Cardiac muscle cell (in vitro differentiated cells and primary cell): ENCODE results near the gene TRIO. TPM values are rescaled to one million over a fixed set of nuclear protein-coding genes. Genes with fewer than 3 reads are reported as not detected.
A peak's percentile ranks its signal among the peaks of the same experiment; 100 is the strongest.

Experiments used
- DNase-seq, 2 donors: peaks; one replicate each; pipeline versions ENCODE4 v3.0.0 to v3.0.0-alpha.2; 2010 to 2017; ENCODE audit warnings: low read depth in 1 of 2, low spot score in 1 of 2
- H3K27ac ChIP-seq: fragments of 200-600 bp; sonication (generic); 2 replicates; pipeline ENCODE4 v1.5.1; 2016
- H3K27me3 ChIP-seq: fragments of 200-600 bp; sonication (generic); 2 replicates; pipeline ENCODE4 v1.6.0; 2016; ENCODE audit warnings: control low read depth
- H3K36me3 ChIP-seq: fragments of 200-600 bp; sonication (generic); 2 replicates; pipeline ENCODE4 v1.5.1; 2016; ENCODE audit warnings: control low read depth
- H3K4me1 ChIP-seq: fragments of 200-600 bp; sonication (generic); 2 replicates; pipeline ENCODE4 v1.8.1; 2017; ENCODE audit warnings: low read depth, mild to moderate bottlenecking, mixed run types
- H3K4me3 ChIP-seq: fragments of 200-600 bp; sonication (generic); 2 replicates; pipeline ENCODE4 v1.5.1; 2016; ENCODE audit warnings: mild to moderate bottlenecking
- H3K9me3 ChIP-seq: fragments of 200-600 bp; sonication (generic); 2 replicates; pipeline ENCODE4 v1.5.1; 2017; ENCODE audit warnings: low read depth, mild to moderate bottlenecking, control low read depth
- CTCF ChIP-seq: IDR thresholded peaks from 2 replicates; pipeline ENCODE4 v1.5.1; 2012; ENCODE audit warnings: low read depth, mild to moderate bottlenecking, low read length
- polyA plus RNA-seq: library from polyadenylated mRNA; unstranded; fragments of >200 nt; fragmentation: Nextera tagmentation; extraction: Ambion mirVana; gene quantifications from 2 replicates; pipeline ENCODE4 v1.2.1, GENCODE V29; 2016
- total RNA-seq: library from RNA; depleted of rRNA; stranded (reverse); fragments of >200 nt; gene quantifications from 2 replicates; pipeline ENCODE4 v1.2.3, GENCODE V29; 2016

TRIO gene
- total and polyA plus RNA-seq, 2 experiments from 2014 or later: 15.5 to 104 TPM

DNA sequence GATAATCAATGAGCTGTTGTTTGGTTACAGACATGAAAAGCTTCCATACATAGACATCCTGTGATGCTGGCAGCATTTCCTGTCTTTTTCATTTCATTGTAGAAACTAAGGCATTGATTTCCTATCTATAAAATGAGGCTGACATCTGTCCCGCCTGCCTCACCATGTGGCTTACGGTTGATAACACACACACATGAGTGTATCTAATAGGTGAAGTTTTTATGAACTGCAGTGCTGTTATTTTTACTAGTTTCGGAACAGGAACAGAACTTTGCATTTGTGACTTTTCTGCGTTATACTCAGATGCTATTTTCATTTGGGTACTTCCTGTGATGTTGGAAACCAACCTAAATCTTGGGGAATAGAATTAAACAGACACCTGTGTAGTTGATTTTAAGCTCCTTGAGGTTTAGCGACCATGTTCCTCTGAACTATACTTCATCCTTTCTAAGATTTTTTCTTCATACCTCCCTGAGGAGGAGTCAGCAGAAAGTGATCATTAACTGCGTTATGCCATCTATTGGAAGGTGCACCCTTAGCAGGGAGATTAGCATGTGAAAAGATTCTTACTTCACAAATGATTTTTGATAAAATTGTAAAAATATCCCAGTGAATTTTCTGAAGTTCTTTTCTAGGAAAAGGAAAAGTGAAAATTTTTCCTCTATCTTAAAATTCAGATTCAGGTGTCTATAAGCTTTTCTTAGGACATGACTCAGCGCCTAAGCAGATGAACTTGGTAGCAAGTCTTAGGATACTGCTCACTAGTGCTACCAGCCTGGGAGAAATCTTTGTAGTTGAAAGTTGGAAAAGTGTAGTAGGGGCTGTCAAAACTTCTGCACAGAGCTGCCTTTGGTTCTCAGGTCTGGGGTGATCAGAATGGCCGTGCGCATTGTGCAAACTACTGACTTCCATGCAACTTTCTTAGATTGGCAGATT, 134.5 kb downstream of the TRIO start:
- no peak for DNase-seq
- Histone ChIP-seq H3K4me3 (no peak overlapping the region), H3K27me3 (no peaks in the 10 kb centered on the region), H3K9me3 (no peaks in the 10 kb centered on the region), H3K27ac (no peak overlapping the region), H3K36me3 (no peaks in the 10 kb centered on the region), H3K4me1 (peaks cover 7% of the 10 kb centered on the region)
- no peak for TF ChIP-seq CTCF

DNA sequence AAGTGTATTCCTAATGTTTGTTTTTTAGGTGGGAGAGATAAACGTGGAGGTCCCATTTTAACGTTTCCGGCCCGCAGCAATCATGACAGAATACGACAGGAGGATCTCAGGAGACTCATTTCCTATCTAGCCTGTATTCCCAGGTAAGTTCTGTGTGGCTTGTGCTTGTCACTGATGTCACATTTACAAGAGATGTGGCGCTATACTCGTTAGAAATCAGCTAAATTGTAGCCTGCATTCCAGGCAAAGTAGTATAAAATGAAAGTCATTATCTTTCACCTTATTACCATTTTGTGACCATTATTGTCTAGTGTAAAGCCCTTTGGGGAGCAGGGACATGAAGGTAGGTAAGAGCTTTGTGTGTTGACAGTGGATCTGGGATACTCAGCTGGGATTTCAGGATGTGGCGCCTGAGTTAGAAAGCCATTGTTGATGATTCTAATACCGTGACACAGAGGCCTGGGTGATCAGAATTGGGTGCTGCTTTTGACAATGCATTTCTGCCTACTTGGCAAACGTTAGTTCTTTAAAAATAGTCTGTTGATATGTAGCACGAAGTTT, 137.2 kb downstream of the TRIO start:
- no peak overlapping the region for H3K4me3 ChIP-seq
- no peak overlapping the region for H3K27ac ChIP-seq
- peaks cover 27% of the 10 kb centered on the region for H3K4me1 ChIP-seq
- no peaks in the 10 kb centered on the region for H3K9me3 ChIP-seq
- no peaks in the 10 kb centered on the region for H3K27me3 ChIP-seq
- DNase-seq: no peak
- H3K36me3 ChIP-seq: no peaks in the 10 kb centered on the region
- TF ChIP-seq CTCF: no peak

DNA sequence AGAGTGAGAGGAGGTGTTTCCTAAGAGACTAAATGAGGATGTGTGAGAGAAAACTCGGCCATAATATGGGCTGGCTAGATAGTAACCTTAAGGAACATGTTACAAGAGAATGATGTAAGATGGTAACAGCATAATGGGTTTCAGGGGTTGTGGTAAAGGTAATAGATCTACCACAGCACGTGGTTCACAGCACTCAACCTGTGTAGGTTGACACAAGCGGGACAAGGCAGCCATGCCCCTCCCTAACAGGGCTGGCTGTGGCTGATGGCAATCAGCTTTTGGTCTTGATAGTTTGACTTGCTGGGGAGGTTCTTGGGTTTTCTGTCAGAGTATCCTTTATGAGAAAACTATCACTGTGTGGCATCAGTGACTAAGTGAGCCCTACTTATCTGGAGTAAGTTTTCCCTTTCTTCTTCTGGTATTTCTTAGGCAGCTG, 138.6 kb downstream of the TRIO start:
- TF ChIP-seq CTCF: no peak
- H3K4me1 ChIP-seq: peaks cover 27% of the 10 kb centered on the region
- H3K27ac ChIP-seq: no peak overlapping the region
- H3K36me3 ChIP-seq: peaks cover under 1% of the 10 kb centered on the region
- H3K9me3 ChIP-seq: no peaks in the 10 kb centered on the region
- no peak overlapping the region for H3K4me3 ChIP-seq
- H3K27me3 ChIP-seq: no peaks in the 10 kb centered on the region
- DNase-seq: no peak

DNA sequence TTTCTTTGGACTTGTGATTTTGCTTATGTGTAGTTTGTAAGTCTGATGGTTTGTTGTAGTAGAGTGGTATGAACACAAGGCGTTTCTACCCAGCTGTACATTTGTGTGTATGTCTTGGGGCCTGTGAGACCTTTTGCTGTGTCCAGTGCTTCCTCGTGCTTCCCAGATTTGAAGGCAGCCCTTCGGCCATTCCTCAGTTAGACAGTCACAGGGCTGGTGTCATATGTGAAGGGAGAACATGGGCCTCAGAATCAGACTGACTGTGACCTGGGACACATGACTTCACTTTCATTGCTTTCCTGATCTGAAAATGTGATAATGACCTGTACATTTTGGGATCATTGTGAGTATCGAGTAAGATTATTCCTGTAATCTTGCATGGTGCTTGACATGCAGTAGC, 140.0 kb downstream of the TRIO start:
- no peaks in the 10 kb centered on the region for H3K9me3 ChIP-seq
- H3K27me3 ChIP-seq: no peaks in the 10 kb centered on the region
- H3K27ac ChIP-seq: peak overlapping the region; percentile 59
- H3K36me3 ChIP-seq: peaks cover 7% of the 10 kb centered on the region
- peaks cover 27% of the 10 kb centered on the region for H3K4me1 ChIP-seq
- no peak for TF ChIP-seq CTCF
- DNase-seq: no peak
- no peak overlapping the region for H3K4me3 ChIP-seq

DNA sequence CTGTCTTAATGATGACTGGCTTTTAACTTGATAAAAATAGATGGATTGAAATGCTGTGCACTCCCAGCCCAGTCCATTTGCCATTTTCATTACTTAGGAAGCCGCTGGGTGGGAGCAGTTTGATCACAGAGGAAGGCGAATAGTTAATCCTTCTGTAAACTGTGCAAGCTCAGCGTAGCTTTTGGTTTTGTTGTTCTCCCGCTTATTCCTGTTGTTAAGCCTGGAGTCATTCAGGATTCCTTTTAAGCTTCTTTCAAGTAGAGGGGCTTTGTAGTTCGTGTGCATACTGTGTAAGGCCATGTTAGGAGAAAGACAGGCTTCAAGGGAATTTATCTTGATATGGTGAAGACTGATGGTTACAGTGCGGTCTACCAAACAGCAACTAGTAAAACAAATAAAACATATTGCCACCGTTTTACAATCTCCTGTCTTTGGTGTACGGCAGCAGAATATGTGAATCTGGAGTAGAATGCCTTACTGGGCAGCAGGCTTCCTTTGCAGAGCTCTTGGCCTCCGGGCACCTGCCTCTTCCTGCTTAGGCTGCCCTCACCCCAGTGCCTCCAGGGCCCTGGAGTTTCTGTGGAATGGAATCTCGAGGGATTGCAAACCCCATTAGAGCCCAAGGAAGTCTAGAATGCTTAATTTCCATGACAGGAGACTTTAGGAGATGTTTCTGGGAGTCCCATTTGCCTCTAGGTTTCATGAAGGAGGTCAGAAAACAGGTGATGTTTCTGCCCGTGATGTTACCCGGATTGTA, 141.4 kb downstream of the TRIO start:
- TF ChIP-seq CTCF: no peak
- Histone ChIP-seq H3K9me3 (no peaks in the 10 kb centered on the region), H3K27ac (peak overlapping the region; percentile 59), H3K27me3 (no peaks in the 10 kb centered on the region), H3K4me3 (no peak overlapping the region), H3K4me1 (peaks cover 27% of the 10 kb centered on the region), H3K36me3 (peaks cover 7% of the 10 kb centered on the region)
- DNase-seq: no peak
